Uterus (tissue), 4 donors: ENCODE measurements around the gene KAZALD1. TPM values are rescaled to one million over a fixed set of nuclear protein-coding genes. Genes with fewer than 3 reads are reported as not detected.

ENCODE experiments used
- DNase-seq, 2 donors: peaks; one replicate each; pipeline ENCODE4 v3.0.0-alpha.2; 2019 to 2020
- H3K27ac ChIP-seq, 2 donors: fragments of 200-600 bp; sonication (generic); 1 replicate in 1 of 2; 2 replicates in 1 of 2; pipeline ENCODE4 v1.5.1; 2016 to 2018
- H3K27me3 ChIP-seq, 2 donors: fragments of 200-600 bp; sonication (generic); one replicate each; pipeline ENCODE4 v1.5.1; 2018 to 2019; ENCODE audit warnings: control low read depth in 1 of 2
- H3K36me3 ChIP-seq, 2 donors: fragments of 200-600 bp; sonication (generic); one replicate each; pipeline ENCODE4 v1.5.1; 2019; ENCODE audit warnings: control low read depth in 1 of 2
- H3K4me1 ChIP-seq, 2 donors: fragments of 200-600 bp; sonication (generic); one replicate each; pipeline ENCODE4 v1.5.1; 2018 to 2019; ENCODE audit warnings: control low read depth in 1 of 2
- H3K4me3 ChIP-seq, 2 donors: fragments of 200-600 bp; sonication (generic); 1 replicate in 1 of 2; 2 replicates in 1 of 2; pipeline ENCODE4 v1.5.1; 2018 to 2019; ENCODE audit warnings: mild to moderate bottlenecking in 1 of 2
- H3K9me3 ChIP-seq, 2 donors: fragments of 200-600 bp; sonication (generic); one replicate each; pipeline ENCODE4 v1.5.1; 2019; ENCODE audit warnings: control low read depth in 1 of 2
- CTCF ChIP-seq, 4 experiments: fragments of 200-600 bp in 2 of 4; fragments of 450-650 bp in 2 of 4; sonication (generic) in 2 of 4; IDR thresholded peaks; one replicate each; pipeline ENCODE4 v1.5.1; 2016 to 2019; ENCODE audit warnings: antibody characterized with exemption in 4 of 4, mild to moderate bottlenecking in 2 of 4, moderate library complexity in 1 of 4
- POLR2A ChIP-seq, 2 donors: fragments of 450-650 bp; IDR thresholded peaks; one replicate each; pipeline ENCODE4 v1.6.1; 2016; ENCODE audit warnings: antibody characterized with exemption in 2 of 2, mild to moderate bottlenecking in 1 of 2, moderate library complexity in 1 of 2
- intact Hi-C: fragments of 100-400 bp; cut with DNase I; formaldehyde crosslinking; loops from one replicate; pipeline ENCODE4 v1.15.1; 2023; ENCODE audit warnings: low total_unique reads
- total RNA-seq, 4 donors: library from RNA; depleted of rRNA in 3 of 4; stranded (reverse); fragments of >200 nt in 3 of 4; gene quantifications; one replicate each; pipeline versions ENCODE4 v1.1.0 to v1.2.4, GENCODE V29; 2014 to 2023
- donor health status: DM: yes; HTN: yes; CAD: no.

The KAZALD1 gene
- total RNA-seq, 4 donors from 2014 or later: 0.26 to 34.6 (median 6.3) TPM; not detected in 1

GRCh38 chr10:101079874-101080273, 18.1 kb downstream of the KAZALD1 start:
- no peaks in the 10 kb centered on the region for H3K4me1 ChIP-seq
- H3K4me3 ChIP-seq: no peak overlapping the region
- intact Hi-C loops: no loop called here
- TF ChIP-seq CTCF (IDR thresholded peaks at IDR 0.05) (no peak), POLR2A (IDR thresholded peaks at IDR 0.05) (no peak)
- no peak overlapping the region for H3K27ac ChIP-seq
- DNase-seq: no peak
- no peaks in the 10 kb centered on the region for H3K27me3 ChIP-seq
- no peaks in the 10 kb centered on the region for H3K9me3 ChIP-seq
- no peaks in the 10 kb centered on the region for H3K36me3 ChIP-seq

DNA sequence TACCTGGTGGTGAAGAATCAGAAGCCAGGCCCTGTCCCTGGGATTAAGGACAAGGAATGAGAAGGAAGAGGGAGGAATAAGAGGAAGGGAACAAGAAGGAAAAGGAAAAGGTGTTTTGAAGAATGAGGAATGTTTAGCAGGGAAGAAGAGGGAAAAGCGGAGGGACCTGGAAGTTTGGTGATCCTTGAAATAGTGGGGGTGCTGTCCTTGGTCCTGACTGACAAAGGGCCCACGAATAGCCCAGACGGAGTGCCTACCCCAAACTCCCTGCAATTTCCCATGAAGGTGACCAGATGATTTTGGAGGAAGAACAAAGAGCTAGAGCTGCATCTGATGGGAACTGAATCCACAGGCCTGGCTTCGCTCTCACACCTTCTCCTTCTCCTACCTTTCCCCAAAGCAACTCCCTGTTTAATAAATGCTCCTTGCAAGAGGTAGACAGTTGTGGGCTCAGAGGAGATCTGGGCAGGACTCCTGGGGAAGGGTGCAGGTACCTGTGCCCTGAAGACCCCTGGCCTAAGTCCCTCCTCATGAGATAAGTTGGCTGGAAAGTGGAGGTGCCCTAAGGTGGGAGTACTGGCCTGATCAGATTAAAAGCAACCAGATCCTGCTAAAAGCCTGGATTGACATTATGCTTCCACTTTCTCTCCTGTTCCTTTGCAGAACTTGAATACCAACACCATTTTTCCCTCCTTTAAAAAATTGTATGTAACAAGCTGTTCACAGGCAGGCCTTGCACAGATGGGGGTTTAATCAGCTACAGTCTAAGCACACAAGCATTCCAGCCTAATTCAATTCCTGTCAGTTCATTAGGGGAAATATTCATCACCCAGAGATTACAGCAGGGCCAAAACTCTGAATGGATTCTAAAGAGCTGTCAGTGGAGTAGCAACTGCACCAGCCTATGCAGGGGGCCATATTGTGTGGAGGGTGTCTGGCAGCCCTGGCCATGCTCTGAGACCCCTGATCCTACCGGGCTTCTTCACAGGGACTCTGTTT, 19.4 kb downstream of the KAZALD1 start:
- TF ChIP-seq POLR2A (IDR thresholded peaks at IDR 0.05): no peak
- TF ChIP-seq CTCF (IDR thresholded peaks at IDR 0.05): no peak
- Histone ChIP-seq H3K36me3 (no peaks in the 10 kb centered on the region), H3K9me3 (no peaks in the 10 kb centered on the region), H3K4me1 (no peaks in the 10 kb centered on the region), H3K4me3 (no peak overlapping the region), H3K27me3 (no peaks in the 10 kb centered on the region), H3K27ac (no peak overlapping the region)
- intact Hi-C loops: no loop called here
- DNase-seq: no peak

DNA sequence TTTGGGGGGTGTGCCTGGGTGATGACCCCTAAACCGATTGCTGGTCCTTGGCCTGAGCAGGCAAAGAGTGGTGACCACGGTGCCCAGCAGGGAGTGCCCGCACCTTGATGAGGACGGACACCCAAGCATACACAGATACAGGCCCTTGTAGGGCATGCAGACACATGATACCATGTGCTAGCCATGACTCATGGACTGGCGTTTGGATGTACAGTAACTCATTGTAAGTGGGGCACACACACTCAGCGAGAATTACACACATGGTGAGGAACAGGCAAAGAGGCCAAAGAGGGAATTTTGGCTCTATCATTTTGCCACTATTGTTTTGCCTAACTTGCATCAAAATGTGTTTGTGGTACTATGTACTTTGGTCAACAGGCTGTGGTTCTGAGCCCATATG, 24.1 kb downstream of the KAZALD1 start:
- intact Hi-C loops: no loop called here
- Histone ChIP-seq H3K36me3 (no peaks in the 10 kb centered on the region), H3K4me1 (no peaks in the 10 kb centered on the region), H3K27me3 (peaks cover 0 to 4% of the 10 kb centered on the region in 2 donors), H3K9me3 (no peaks in the 10 kb centered on the region), H3K27ac (no peak overlapping the region), H3K4me3 (no peak overlapping the region)
- no peak for TF ChIP-seq CTCF (IDR thresholded peaks at IDR 0.05)
- TF ChIP-seq POLR2A (IDR thresholded peaks at IDR 0.05): no peak
- no peak for DNase-seq

- intact Hi-C loops: no loop called here
- DNase-seq: no peak
- Histone ChIP-seq H3K36me3 (no peaks in the 10 kb centered on the region), H3K27me3 (peaks cover 0 to 8% of the 10 kb centered on the region in 2 donors), H3K4me3 (no peak overlapping the region), H3K9me3 (no peaks in the 10 kb centered on the region), H3K27ac (no peak overlapping the region), H3K4me1 (no peaks in the 10 kb centered on the region)
- TF ChIP-seq CTCF (IDR thresholded peaks at IDR 0.05) (no peak), POLR2A (IDR thresholded peaks at IDR 0.05) (no peak)
Measured at GRCh38 chr10:101087376-101087775, 25.6 kb downstream of the KAZALD1 start.

- intact Hi-C loops: no loop called here
- H3K27ac ChIP-seq: no peak overlapping the region
- no peak for DNase-seq
- no peaks in the 10 kb centered on the region for H3K9me3 ChIP-seq
- TF ChIP-seq CTCF (IDR thresholded peaks at IDR 0.05) (no peak), POLR2A (IDR thresholded peaks at IDR 0.05) (no peak)
- H3K4me3 ChIP-seq: no peak overlapping the region
- H3K36me3 ChIP-seq: no peaks in the 10 kb centered on the region
- H3K4me1 ChIP-seq: no peaks in the 10 kb centered on the region
- H3K27me3 ChIP-seq: peaks cover 0 to 11% of the 10 kb centered on the region in 2 donors
Measured at GRCh38 chr10:101087965-101088364, 26.2 kb downstream of the KAZALD1 start.
